GM13977 (cell line): ENCODE measurements around the gene SIN3A.
"Not testable (repeated sequence)": the region's sequence is repeated elsewhere in the genome, so short reads cannot be mapped to it uniquely, and the experiment has no call there.

Source experiments
- DNase-seq: peaks from one replicate; pipeline ENCODE4 v3.0.0; 2012; ENCODE audit warnings: low spot score
- in situ Hi-C: fragments of 300-500 bp; cut with MboI; formaldehyde crosslinking; loops from one replicate; pipeline ENCODE4 v1.12.0; 2022; ENCODE audit warnings: low sequenced_read_pairs, low pct_unique_long_range_greater_than_20kb, mixed read lengths, inconsistent platforms; ENCODE audit not compliant: unreplicated experiment
- TF ChIP-seq, protein P1 (sequence below): IDR thresholded peaks from 2 replicates; pipeline ENCODE4 v1.5.1; 2012; ENCODE audit warnings: mild to moderate bottlenecking, control low read depth; ENCODE audit not compliant: insufficient read depth; ENCODE audit errors: extremely low read depth, missing control alignments

The SIN3A gene

DNA sequence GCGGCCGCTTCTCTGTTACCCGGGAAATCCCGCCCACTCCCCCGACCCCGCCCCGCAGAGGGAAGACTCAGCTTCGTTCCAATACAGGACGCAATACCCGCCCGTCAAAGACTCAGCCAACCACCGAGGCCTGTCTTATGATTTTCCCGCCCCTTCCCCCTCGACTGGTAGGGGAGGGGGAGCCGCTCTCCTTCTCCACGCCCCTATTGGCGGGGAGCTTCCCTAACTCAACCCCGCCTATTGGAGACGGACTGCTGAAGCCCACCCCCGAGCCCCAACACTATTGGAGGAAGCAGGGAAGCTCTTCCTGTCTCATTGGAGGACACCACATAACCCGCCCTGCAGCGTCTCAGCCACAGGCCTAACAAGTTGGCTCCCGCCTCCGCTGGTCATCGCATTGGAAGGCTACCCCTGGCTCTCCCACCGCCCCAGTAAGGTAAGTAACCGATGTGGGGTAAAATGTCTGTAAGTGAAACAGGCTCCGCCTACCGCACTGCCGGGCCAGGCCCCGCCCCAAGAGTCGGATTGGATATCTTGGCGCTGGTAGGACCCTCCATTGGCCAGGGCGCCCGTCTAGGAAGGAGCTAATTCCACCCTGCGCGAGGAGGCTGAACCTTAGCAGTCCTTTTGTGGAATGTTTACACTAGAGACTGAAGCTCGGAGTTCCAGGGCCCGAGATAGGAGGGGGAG, at the start of gene SIN3A:
TSS of gene SIN3A (minus strand) at position 17 of the 690 bp plus-strand sequence. CDS start 21,315 bp downstream, outside the sequence.
- DNase-seq, result peak; percentile 84
- TF ChIP-seq, protein P1, sequence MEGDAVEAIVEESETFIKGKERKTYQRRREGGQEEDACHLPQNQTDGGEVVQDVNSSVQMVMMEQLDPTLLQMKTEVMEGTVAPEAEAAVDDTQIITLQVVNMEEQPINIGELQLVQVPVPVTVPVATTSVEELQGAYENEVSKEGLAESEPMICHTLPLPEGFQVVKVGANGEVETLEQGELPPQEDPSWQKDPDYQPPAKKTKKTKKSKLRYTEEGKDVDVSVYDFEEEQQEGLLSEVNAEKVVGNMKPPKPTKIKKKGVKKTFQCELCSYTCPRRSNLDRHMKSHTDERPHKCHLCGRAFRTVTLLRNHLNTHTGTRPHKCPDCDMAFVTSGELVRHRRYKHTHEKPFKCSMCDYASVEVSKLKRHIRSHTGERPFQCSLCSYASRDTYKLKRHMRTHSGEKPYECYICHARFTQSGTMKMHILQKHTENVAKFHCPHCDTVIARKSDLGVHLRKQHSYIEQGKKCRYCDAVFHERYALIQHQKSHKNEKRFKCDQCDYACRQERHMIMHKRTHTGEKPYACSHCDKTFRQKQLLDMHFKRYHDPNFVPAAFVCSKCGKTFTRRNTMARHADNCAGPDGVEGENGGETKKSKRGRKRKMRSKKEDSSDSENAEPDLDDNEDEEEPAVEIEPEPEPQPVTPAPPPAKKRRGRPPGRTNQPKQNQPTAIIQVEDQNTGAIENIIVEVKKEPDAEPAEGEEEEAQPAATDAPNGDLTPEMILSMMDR, result no peak
- in situ Hi-C loops, result no loop called here

DNA sequence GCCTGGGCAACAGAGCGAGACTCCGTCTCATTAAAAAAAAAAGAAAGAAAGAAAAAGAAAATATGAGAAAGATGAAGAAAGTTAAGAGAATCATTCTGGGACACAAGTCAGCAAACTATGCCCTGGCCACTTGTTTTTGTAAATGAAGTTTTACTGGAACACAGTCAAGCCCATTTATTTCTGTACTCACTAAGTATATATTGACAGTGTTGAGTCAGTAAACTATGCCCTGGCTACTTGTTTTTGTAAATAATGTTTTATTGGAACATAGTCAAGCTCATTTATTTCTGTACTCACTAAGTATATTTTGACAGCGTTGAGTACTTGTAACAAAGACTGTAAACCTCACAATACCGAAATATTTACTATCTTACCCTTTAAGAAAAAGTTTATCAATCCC, 42.2 kb upstream of the SIN3A start:
- in situ Hi-C loops, result no loop called here
- DNase-seq, result no peak
- TF ChIP-seq, protein P1, result no peak

DNA sequence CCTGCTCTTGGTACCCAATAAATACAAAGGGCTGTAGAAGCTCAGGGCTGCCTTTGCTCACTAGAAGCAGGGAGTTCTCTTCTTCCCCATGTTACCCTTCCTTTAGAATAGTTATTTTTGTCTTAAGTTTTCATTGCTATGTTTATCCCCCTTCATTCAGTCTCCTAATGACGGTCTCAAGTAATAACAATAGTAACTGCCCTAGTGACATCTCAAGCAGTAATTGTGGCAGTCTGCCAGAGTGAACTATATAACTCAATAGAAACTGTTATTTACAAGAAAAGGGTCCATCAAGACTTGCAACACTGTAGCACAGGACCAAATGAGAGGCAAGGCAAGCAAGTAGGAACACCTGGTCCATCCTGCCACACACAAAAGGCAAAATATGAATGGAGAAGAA, 32.5 kb upstream of the SIN3A start:
- DNase-seq, result no peak
- in situ Hi-C loops, result no loop called here
- TF ChIP-seq, protein P1, result no peak

DNA sequence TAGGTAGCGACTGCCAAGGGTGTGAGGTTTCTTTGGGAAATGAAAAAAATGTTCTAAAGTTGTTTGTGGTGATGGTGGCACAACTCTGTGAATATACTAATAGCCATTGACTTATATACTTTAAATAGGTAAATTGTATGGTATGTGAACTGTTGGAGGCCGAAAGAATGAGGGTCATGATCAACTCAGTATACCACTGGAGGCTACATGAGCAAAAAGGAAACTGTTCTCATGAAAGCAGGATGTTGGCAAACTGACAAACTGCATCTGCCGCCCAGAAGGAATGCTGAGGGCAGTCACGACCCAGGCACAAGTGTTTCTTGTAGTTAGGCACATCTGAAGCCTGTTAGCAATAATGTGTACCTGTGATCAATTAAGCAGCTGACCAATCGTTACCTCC, 32.1 kb upstream of the SIN3A start:
- in situ Hi-C loops, DNase-seq: not testable (repeated sequence)

DNA sequence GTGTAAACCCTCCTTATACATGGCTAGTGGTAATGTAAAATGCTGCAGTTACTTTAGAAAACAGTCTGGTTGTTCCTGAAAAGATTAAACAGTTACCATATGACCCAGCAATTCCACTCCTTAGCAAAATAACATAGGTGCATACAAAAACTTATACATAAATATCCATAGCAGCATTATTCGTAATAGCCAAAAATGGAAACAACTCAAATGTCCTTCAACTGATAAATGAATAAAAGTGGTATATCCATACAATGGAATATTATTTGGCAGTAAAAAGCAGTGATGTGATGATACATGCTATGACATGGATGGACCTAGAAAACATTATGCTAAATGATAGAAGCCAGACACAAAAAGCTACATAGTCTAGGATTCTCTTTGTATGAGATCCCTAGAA, 31.6 kb upstream of the SIN3A start:
- TF ChIP-seq, protein P1, result no peak
- no peak for DNase-seq
- in situ Hi-C loops, result no loop called here

DNA sequence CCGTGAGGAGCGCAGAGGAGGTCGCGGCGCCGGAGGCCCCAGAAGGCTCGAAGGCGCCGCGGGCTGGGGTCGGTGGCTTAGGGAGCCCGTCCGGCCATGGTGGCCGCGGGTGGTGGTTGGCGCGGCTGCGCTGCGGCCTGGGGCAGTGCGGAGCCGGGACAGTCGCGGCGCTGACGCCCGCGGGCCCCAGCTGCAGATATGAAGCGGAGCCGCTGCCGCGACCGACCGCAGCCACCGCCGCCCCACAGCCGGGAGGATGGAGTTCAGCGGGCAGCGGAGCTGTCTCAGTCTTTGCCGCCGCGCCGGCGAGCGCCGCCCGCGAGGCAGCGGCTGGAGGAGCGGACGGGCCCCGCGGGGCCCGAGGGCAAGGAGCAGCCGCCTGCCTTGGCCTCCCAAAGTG, 29.0 kb upstream of the SIN3A start:
- in situ Hi-C loops, DNase-seq: not testable (repeated sequence)

DNA sequence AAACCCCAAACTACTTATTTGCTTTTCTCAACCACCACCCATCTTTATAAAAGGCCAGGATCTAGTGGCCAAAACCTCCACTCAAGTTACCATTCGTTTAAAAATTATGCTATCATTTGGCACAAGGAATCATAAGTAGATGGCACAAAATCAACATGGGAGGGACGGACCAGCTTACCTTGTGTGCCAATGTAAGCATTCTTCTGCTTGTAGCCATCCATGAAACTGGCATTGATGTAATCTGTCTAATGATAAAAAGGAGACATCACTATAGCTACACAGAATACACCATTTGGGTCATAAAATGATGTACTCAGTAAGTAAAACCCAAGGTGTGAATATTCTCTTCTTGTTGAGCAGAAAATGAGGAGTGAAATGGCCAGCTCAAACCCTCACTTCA, 28.2 kb upstream of the SIN3A start:
- no peak for DNase-seq
- TF ChIP-seq, protein P1, result no peak
- in situ Hi-C loops, result no loop called here

DNA sequence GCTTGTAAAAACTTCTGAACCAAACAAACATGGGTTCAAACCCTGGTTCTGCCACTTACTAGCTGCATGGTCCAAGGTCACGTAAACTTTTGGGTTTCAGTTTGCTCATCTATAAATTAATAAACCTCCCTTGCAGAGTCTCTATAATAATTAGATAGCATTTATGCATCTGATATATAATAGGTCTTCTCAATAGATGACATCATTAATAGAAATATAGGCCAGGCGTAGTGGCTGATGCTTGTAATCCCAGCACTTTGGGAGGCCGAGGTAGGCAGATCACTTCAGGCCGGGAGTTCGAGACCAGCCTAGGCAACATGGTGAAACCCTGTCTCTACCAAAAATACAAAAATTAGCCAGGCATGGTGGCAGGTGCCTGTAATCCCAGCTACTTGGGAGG, 25.6 kb upstream of the SIN3A start:
- in situ Hi-C loops, result not testable (repeated sequence)

More for the DNA sequence above, 25.6 kb upstream of the SIN3A start:
- DNase-seq, result not testable (repeated sequence)
